ENCODE data around the gene SDK1.
"Not testable (repeated sequence)": the region's sequence is repeated elsewhere in the genome, so short reads cannot be mapped to it uniquely, and the experiment has no call there.

Gene SDK1

DNA sequence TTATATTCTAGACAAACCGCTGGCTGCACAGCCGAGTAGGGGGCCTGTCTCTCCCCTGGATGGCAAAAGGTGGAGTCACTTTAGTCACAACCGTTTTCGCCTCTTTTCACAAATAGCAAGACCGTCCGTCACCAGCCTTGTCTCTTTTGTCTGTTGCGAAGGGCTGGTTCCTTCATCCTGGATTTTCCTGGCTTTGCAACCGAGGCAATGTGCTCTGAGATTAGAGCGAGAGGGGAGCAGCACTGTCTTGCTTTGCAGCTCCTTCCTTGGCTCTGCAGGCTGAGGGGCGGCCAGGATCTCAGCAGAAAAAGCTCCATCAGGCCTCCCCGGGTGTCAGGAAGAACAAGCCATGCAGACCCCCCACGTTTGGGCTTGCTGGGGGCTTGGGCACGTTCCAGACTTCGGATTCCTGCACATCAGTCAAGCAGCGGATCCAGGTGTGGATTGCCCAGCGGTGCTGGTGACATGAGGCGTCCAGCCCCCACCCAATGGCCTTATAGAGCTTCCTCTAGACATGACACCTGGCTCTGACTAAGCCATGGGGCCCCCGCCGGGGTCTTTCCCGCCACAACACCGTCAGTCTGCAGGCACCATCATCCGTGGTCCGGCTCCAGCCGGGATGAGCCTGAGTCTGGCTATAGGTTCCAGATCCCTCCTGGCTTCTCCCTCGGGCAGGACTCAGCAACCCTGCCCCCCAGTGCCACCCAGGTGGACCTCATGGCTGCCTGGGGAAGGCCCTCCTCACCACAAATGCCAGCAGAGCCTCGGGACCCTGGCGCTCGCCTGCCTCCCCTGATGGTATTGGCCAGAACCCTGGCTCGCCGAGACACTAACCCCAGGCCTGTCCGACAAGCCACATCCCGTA lies 913.5 kb downstream of the SDK1 start:
- no peak for DNase-seq (ENCODE audit: low spot score)
- in situ Hi-C loops (cut with MboI; ENCODE audit: low pct_unique_long_range_greater_than_20kb, low sequenced_read_pairs, unreplicated experiment), result no loop called here
- TF ChIP-seq, protein P1, sequence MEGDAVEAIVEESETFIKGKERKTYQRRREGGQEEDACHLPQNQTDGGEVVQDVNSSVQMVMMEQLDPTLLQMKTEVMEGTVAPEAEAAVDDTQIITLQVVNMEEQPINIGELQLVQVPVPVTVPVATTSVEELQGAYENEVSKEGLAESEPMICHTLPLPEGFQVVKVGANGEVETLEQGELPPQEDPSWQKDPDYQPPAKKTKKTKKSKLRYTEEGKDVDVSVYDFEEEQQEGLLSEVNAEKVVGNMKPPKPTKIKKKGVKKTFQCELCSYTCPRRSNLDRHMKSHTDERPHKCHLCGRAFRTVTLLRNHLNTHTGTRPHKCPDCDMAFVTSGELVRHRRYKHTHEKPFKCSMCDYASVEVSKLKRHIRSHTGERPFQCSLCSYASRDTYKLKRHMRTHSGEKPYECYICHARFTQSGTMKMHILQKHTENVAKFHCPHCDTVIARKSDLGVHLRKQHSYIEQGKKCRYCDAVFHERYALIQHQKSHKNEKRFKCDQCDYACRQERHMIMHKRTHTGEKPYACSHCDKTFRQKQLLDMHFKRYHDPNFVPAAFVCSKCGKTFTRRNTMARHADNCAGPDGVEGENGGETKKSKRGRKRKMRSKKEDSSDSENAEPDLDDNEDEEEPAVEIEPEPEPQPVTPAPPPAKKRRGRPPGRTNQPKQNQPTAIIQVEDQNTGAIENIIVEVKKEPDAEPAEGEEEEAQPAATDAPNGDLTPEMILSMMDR (IDR thresholded peaks at IDR 0.05; ENCODE audit: extremely low read depth, insufficient read depth, missing control alignments), result no peak

DNA sequence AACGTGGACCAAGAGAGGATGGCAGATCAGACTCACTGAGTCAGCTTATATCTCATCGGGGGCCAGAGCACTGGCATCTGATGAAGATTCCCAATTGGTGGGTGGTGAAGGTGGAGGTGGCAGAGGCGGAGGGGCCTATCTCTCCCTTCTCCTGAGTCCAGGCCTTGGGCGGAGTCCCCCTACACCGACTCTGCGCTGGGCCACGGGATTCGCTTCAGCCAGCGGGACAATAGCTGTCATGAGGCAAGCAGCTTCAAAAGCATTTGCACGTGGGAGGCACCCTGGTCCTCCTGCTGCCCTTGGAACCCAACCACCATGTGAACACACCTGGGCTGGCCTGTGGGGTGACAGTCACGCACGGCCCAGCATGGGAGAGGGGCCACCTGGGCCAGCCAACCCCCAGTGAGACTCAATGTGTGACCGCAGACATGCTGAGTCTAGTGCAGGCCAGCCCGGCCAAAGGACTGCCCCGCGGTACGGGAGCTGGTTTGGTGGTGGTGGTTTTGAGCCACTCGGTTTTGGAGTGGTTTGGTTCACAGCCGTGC lies 914.2 kb downstream of the SDK1 start:
- in situ Hi-C loops (cut with MboI; ENCODE audit: low pct_unique_long_range_greater_than_20kb, low sequenced_read_pairs, unreplicated experiment), result no loop called here
- no peak for DNase-seq (ENCODE audit: low spot score)
- TF ChIP-seq, protein P1 (IDR thresholded peaks at IDR 0.05; ENCODE audit: extremely low read depth, insufficient read depth, missing control alignments), result no peak

DNA sequence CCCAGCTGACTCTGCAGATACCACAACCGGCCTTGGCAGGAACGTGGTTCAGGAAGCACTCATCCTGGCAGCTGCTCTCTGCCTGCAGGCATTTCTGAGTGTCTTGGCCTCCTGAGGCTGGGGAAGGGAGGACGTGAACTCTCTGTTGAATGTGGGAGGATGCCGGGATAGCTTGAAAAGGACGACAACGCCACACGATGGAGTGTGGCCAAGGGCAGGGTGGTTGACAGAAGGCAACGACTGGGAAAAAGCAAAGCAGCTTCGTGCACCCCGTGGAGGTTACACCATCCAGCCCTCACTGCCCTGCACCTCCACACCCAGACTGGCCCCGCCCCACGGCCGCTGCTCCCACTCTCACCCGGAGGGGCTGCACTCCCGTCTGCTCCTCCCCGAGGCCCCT lies 915.0 kb downstream of the SDK1 start:
- no peak for DNase-seq (ENCODE audit: low spot score)
- in situ Hi-C loops (cut with MboI; ENCODE audit: low pct_unique_long_range_greater_than_20kb, low sequenced_read_pairs, unreplicated experiment), result no loop called here
- TF ChIP-seq, protein P1 (IDR thresholded peaks at IDR 0.05; ENCODE audit: extremely low read depth, insufficient read depth, missing control alignments), result no peak

DNA sequence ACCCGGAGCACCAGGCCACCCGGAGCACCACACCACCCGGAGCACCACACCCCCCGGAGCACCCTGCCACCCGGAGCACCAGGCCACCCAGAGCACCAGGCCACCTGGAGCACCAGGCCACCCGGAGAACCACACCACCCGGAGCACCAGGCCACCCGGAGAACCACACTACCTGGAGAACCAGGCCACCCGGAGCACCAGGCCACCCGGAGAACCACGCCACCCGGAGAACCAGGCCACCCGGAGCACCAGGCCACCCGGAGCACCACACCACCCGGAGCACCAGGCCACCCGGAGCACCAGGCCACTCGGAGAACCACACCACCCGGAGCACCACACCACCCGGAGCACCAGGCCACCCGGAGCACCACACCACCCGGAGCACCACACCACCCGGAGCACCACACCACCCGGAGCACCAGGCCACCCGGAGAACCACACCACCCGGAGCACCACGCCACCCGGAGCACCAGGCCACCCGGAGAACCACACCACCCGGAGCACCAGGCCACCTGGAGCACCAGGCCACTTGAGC lies 916.1 kb downstream of the SDK1 start:
- in situ Hi-C loops (cut with MboI; ENCODE audit: low pct_unique_long_range_greater_than_20kb, low sequenced_read_pairs, unreplicated experiment); DNase-seq (ENCODE audit: low spot score): not testable (repeated sequence)

DNA sequence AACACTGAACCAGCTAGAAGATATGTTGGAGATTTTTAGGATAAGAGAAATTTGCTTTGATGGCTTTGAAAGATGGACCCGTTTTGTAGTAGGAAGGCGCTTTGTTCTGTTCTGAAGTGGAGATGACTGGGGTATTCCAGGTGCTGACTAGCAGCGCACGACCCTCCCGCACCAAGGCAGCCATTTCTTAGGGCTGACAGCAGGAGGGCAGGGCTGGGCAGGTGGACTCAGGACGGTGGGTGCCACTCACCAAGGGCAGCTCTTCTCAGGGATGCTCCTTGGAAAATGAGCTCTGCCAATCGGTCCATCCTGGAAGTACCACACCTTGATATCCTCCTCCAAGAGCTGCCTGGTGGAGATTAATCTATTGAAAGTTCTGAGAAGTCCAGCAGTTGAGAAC lies 917.4 kb downstream of the SDK1 start:
- DNase-seq (ENCODE audit: low spot score), result no peak
- in situ Hi-C loops (cut with MboI; ENCODE audit: low pct_unique_long_range_greater_than_20kb, low sequenced_read_pairs, unreplicated experiment), result no loop called here
- TF ChIP-seq, protein P1 (IDR thresholded peaks at IDR 0.05; ENCODE audit: extremely low read depth, insufficient read depth, missing control alignments), result no peak

DNA sequence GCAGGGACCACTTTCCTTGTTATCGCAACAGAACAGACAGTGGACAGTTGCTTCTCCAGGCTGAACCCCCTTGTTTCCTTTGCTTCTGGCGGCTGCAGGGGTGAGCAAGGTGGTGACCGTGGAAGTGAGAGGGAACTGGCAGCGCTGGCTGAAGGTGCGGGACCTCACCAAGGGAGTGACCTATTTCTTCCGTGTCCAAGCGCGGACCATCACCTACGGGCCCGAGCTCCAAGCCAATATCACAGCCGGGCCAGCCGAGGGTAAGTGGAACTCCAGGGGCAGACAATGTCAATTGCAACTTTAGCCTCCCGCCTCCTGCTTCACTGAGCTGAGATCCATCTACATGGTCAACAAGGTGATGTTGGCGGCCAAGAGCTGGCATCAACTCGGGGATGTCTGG lies 919.0 kb downstream of the SDK1 start:
- in situ Hi-C loops (cut with MboI; ENCODE audit: low pct_unique_long_range_greater_than_20kb, low sequenced_read_pairs, unreplicated experiment), result no loop called here
- TF ChIP-seq, protein P1 (IDR thresholded peaks at IDR 0.05; ENCODE audit: extremely low read depth, insufficient read depth, missing control alignments), result no peak
- DNase-seq (ENCODE audit: low spot score), result no peak

DNA sequence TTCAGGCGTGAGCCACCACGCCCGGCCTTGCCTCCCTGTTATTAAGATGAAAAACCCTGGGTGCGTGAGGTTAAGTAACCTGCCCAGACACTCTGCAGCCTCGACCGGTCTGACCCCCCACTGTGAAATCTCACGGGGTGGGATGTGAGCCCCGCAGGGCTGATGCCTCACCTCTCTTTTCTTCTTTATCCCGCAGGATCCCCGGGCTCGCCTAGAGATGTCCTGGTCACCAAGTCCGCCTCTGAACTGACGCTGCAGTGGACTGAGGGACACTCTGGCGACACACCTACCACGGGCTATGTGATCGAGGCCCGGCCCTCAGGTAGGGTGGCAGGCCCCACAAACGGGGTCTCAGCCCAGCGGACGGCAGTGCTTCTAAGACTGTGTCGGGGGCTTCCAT lies 920.0 kb downstream of the SDK1 start:
- in situ Hi-C loops (cut with MboI; ENCODE audit: low pct_unique_long_range_greater_than_20kb, low sequenced_read_pairs, unreplicated experiment), result no loop called here
- TF ChIP-seq, protein P1 (IDR thresholded peaks at IDR 0.05; ENCODE audit: extremely low read depth, insufficient read depth, missing control alignments), result no peak
- DNase-seq (ENCODE audit: low spot score), result no peak
